Glutamatergic neuron (in vitro differentiated cells): ENCODE data around the gene NHSL2. TPM values are rescaled to one million over a fixed set of nuclear protein-coding genes. Genes with fewer than 3 reads are reported as not detected.
A peak's percentile ranks its signal among the peaks of the same experiment; 100 is the strongest.

Source experiments
- DNase-seq: peaks from one replicate; pipeline ENCODE4 v3.0.0; 2022
- H3K27ac Mint-ChIP-seq: one replicate; pipeline ENCODE4 v1.8.0; 2020; ENCODE audit warnings: mild to moderate bottlenecking, mixed read lengths, inconsistent platforms; ENCODE audit not compliant: unreplicated experiment
- H3K27me3 Mint-ChIP-seq: one replicate; pipeline ENCODE4 v1.8.0; 2020; ENCODE audit warnings: mild to moderate bottlenecking, moderate library complexity, mixed read lengths, inconsistent platforms; ENCODE audit not compliant: unreplicated experiment
- H3K36me3 Mint-ChIP-seq: one replicate; pipeline ENCODE4 v1.8.0; 2020; ENCODE audit warnings: mild to moderate bottlenecking, mixed read lengths, inconsistent platforms; ENCODE audit not compliant: unreplicated experiment
- H3K4me1 Mint-ChIP-seq: one replicate; pipeline ENCODE4 v1.8.0; 2020; ENCODE audit warnings: mild to moderate bottlenecking, low read depth, mixed read lengths, inconsistent platforms; ENCODE audit not compliant: unreplicated experiment
- H3K4me3 Mint-ChIP-seq: one replicate; pipeline ENCODE4 v1.8.0; 2020; ENCODE audit warnings: mild to moderate bottlenecking, mixed read lengths, inconsistent platforms; ENCODE audit not compliant: unreplicated experiment
- H3K9me3 Mint-ChIP-seq: one replicate; pipeline ENCODE4 v1.8.0; 2020; ENCODE audit warnings: mild to moderate bottlenecking, moderate library complexity, mixed read lengths, inconsistent platforms; ENCODE audit not compliant: unreplicated experiment
- CTCF ChIP-seq: fragments of 200-600 bp; sonication (generic); IDR thresholded peaks from one replicate; pipeline ENCODE4 v1.5.0; 2021; ENCODE audit not compliant: partially characterized antibody, unreplicated experiment
- total RNA-seq: library from RNA; stranded (reverse); fragmentation: NEBNext Ultra II Directional; extraction: Animal tissue kit (Norgen Biotek cat#: 25700); gene quantifications from one replicate; pipeline ENCODE4 v1.2.1, GENCODE V29; 2021; ENCODE audit not compliant: unreplicated experiment

The NHSL2 gene
- total RNA-seq, 1 donor from 2014 or later, result 7.3 TPM

GRCh38 chrX:71906144-71906543, 4.5 kb upstream of the NHSL2 start:
- Mint-ChIP-seq H3K4me1 (peaks cover 2% of the 10 kb centered on the region), H3K27me3 (no peaks in the 10 kb centered on the region), H3K4me3 (no peak overlapping the region), H3K36me3 (no peaks in the 10 kb centered on the region), H3K27ac (no peak overlapping the region), H3K9me3 (peaks cover 2% of the 10 kb centered on the region)
- no peak for DNase-seq
- no peak for TF ChIP-seq CTCF

- Mint-ChIP-seq H3K4me1 (peaks cover 3% of the 10 kb centered on the region), H3K4me3 (no peak overlapping the region), H3K27me3 (no peaks in the 10 kb centered on the region), H3K36me3 (no peaks in the 10 kb centered on the region), H3K27ac (no peak overlapping the region), H3K9me3 (peaks cover 2% of the 10 kb centered on the region)
- TF ChIP-seq CTCF, result no peak
- no peak for DNase-seq
Measured at GRCh38 chrX:71908387-71908786, 2.3 kb upstream of the NHSL2 start.

- no peak for TF ChIP-seq CTCF
- Mint-ChIP-seq H3K4me1 (peaks cover 5% of the 10 kb centered on the region), H3K27ac (no peak overlapping the region), H3K36me3 (no peaks in the 10 kb centered on the region), H3K27me3 (no peaks in the 10 kb centered on the region), H3K9me3 (peaks cover 2% of the 10 kb centered on the region), H3K4me3 (peak overlapping the region; percentile 87)
- peak; percentile 64 for DNase-seq
Measured at GRCh38 chrX:71909956-71910355, 689 bp upstream of the NHSL2 start.

GRCh38 chrX:71910986-71911730, 513 bp downstream of the NHSL2 start:
- H3K27me3 Mint-ChIP-seq, result no peaks in the 10 kb centered on the region
- H3K9me3 Mint-ChIP-seq, result peaks cover 2% of the 10 kb centered on the region
- no peaks in the 10 kb centered on the region for H3K36me3 Mint-ChIP-seq
- H3K27ac Mint-ChIP-seq, result no peak overlapping the region
- no peak overlapping the region for H3K4me3 Mint-ChIP-seq
- H3K4me1 Mint-ChIP-seq, result peaks cover 5% of the 10 kb centered on the region
- peak; percentile 50 for TF ChIP-seq CTCF
- peak; percentile 57 for DNase-seq

GRCh38 chrX:71911731-71912050, 1.0 kb downstream of the NHSL2 start:
- H3K9me3 Mint-ChIP-seq, result peaks cover 2% of the 10 kb centered on the region
- H3K27ac Mint-ChIP-seq, result no peak overlapping the region
- peaks cover 5% of the 10 kb centered on the region for H3K4me1 Mint-ChIP-seq
- peak; percentile 41 for DNase-seq
- H3K36me3 Mint-ChIP-seq, result no peaks in the 10 kb centered on the region
- H3K27me3 Mint-ChIP-seq, result no peaks in the 10 kb centered on the region
- H3K4me3 Mint-ChIP-seq, result peak overlapping the region; percentile 65
- TF ChIP-seq CTCF, result no peak
